HG02623 (cell line): ENCODE data around the gene PUM2.
A peak's percentile ranks its signal among the peaks of the same experiment; 100 is the strongest.
"Not testable (repeated sequence)": the region's sequence is repeated elsewhere in the genome, so short reads cannot be mapped to it uniquely, and the experiment has no call there.

Source experiments
- ATAC-seq: cut with Tn5 transposase; IDR thresholded peaks from one replicate; pipeline ENCODE4 v1.9.1; 2021; ENCODE audit warnings: moderate library complexity; ENCODE audit not compliant: unreplicated experiment

Gene PUM2

GRCh38 chr2:20235655-20236305 lies 114.9 kb downstream of the PUM2 start:
- no peak for ATAC-seq

- ATAC-seq, result not testable (repeated sequence)
Measured at GRCh38 chr2:20234597-20234996, 116.0 kb downstream of the PUM2 start.

- ATAC-seq, result no peak
Measured at GRCh38 chr2:20232837-20233207, 117.8 kb downstream of the PUM2 start.

GRCh38 chr2:20231598-20232026 lies 119.0 kb downstream of the PUM2 start:
- no peak for ATAC-seq

- ATAC-seq, result no peak
Measured at GRCh38 chr2:20231159-20231558, 119.5 kb downstream of the PUM2 start.

- ATAC-seq, result no peak
Measured at GRCh38 chr2:20230114-20230425, 120.6 kb downstream of the PUM2 start.

- ATAC-seq, result no peak
Measured at GRCh38 chr2:20229322-20230113, 121.1 kb downstream of the PUM2 start.

GRCh38 chr2:20227894-20228505 lies 122.6 kb downstream of the PUM2 start:
- ATAC-seq, result no peak

GRCh38 chr2:20226152-20226545 lies 124.5 kb downstream of the PUM2 start:
- ATAC-seq, result no peak

- ATAC-seq, result peak; percentile 51
Measured at GRCh38 chr2:20225294-20226151, 125.1 kb downstream of the PUM2 start.

- ATAC-seq, result no peak
Measured at GRCh38 chr2:20224716-20225293, 125.8 kb downstream of the PUM2 start, which contains the start of gene SDC1. SDC1 (minus strand) TSS chr2:20225130; CDS start chr2:20224867, 263 bp downstream.

- ATAC-seq, result no peak
Measured at GRCh38 chr2:20224164-20224715, 126.4 kb downstream of the PUM2 start.

- no peak for ATAC-seq
Measured at GRCh38 chr2:20223407-20224163, 127.1 kb downstream of the PUM2 start.

- ATAC-seq, result no peak
Measured at GRCh38 chr2:20222769-20223406, 127.8 kb downstream of the PUM2 start.

- ATAC-seq, result no peak
Measured at GRCh38 chr2:20222014-20222768, 128.5 kb downstream of the PUM2 start.

- no peak for ATAC-seq
Measured at GRCh38 chr2:20221555-20221973, 129.1 kb downstream of the PUM2 start.

- ATAC-seq, result no peak
Measured at GRCh38 chr2:20220806-20221554, 129.7 kb downstream of the PUM2 start.
